ENCODE results near the gene PDZK1.

The PDZK1 gene

DNA sequence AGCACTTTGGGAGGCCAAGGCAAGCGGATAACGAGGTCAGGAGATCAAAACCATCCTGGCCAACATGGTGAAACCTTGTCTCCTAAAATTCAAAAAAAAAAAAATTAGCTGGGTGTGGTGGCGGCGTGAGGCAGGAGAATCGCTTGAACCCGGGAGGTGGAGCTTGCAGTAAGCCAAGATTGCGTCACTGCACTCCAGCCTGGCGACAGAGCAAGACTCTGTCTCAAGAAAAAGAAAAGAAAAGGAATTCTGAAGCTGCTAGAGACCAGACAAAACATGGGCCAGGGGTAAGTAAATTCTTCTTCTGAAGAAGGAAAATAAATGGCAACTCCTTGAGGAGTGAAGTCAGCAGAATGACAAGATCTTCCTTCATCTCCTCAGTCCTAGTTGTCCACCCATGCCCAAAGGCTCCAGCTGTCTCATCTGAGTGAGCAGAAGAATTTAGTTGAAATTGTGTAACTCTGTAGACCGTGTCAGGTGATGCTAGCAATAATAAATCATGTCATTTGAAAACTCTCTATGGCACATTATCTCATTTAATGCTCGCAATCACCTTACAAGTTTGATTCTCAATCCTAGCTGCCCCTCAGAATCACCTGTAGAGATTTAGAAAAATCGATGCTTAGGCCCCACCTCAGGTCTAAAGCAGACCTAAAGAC lies 14.3 kb downstream of the PDZK1 start:
- ATAC-seq = no peak
- TF ChIP-seq ZFP3 (CRISPR knock-in tag; IDR thresholded peaks at IDR 0.05) = no peak
- TF ChIP-seq, protein P1, sequence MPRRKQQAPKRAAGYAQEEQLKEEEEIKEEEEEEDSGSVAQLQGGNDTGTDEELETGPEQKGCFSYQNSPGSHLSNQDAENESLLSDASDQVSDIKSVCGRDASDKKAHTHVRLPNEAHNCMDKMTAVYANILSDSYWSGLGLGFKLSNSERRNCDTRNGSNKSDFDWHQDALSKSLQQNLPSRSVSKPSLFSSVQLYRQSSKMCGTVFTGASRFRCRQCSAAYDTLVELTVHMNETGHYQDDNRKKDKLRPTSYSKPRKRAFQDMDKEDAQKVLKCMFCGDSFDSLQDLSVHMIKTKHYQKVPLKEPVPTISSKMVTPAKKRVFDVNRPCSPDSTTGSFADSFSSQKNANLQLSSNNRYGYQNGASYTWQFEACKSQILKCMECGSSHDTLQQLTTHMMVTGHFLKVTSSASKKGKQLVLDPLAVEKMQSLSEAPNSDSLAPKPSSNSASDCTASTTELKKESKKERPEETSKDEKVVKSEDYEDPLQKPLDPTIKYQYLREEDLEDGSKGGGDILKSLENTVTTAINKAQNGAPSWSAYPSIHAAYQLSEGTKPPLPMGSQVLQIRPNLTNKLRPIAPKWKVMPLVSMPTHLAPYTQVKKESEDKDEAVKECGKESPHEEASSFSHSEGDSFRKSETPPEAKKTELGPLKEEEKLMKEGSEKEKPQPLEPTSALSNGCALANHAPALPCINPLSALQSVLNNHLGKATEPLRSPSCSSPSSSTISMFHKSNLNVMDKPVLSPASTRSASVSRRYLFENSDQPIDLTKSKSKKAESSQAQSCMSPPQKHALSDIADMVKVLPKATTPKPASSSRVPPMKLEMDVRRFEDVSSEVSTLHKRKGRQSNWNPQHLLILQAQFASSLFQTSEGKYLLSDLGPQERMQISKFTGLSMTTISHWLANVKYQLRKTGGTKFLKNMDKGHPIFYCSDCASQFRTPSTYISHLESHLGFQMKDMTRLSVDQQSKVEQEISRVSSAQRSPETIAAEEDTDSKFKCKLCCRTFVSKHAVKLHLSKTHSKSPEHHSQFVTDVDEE (CRISPR knock-in tag; IDR thresholded peaks at IDR 0.05) = no peak
- TF ChIP-seq CSRNP3 (CRISPR knock-in tag; IDR thresholded peaks at IDR 0.05) = no peak
- no peak for TF ChIP-seq ZNF8 (CRISPR knock-in tag; IDR thresholded peaks at IDR 0.05)
- no peak for TF ChIP-seq ISL1 (CRISPR knock-in tag; IDR thresholded peaks at IDR 0.05)
- TF ChIP-seq TCF4 (CRISPR knock-in tag; IDR thresholded peaks at IDR 0.05; ENCODE audit: borderline replicate concordance) = no peak
- TF ChIP-seq TOX (CRISPR knock-in tag; IDR thresholded peaks at IDR 0.05; ENCODE audit: borderline replicate concordance) = no peak
- no peak for TF ChIP-seq BACH2 (CRISPR knock-in tag; IDR thresholded peaks at IDR 0.05; ENCODE audit: borderline replicate concordance)
- TF ChIP-seq, protein P2, sequence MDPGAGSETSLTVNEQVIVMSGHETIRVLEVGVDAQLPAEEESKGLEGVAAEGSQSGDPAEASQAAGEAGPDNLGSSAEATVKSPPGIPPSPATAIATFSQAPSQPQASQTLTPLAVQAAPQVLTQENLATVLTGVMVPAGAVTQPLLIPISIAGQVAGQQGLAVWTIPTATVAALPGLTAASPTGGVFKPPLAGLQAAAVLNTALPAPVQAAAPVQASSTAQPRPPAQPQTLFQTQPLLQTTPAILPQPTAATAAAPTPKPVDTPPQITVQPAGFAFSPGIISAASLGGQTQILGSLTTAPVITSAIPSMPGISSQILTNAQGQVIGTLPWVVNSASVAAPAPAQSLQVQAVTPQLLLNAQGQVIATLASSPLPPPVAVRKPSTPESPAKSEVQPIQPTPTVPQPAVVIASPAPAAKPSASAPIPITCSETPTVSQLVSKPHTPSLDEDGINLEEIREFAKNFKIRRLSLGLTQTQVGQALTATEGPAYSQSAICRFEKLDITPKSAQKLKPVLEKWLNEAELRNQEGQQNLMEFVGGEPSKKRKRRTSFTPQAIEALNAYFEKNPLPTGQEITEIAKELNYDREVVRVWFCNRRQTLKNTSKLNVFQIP (CRISPR knock-in tag; IDR thresholded peaks at IDR 0.05; ENCODE audit: borderline replicate concordance, low read depth) = no peak
- TF ChIP-seq, protein P3, sequence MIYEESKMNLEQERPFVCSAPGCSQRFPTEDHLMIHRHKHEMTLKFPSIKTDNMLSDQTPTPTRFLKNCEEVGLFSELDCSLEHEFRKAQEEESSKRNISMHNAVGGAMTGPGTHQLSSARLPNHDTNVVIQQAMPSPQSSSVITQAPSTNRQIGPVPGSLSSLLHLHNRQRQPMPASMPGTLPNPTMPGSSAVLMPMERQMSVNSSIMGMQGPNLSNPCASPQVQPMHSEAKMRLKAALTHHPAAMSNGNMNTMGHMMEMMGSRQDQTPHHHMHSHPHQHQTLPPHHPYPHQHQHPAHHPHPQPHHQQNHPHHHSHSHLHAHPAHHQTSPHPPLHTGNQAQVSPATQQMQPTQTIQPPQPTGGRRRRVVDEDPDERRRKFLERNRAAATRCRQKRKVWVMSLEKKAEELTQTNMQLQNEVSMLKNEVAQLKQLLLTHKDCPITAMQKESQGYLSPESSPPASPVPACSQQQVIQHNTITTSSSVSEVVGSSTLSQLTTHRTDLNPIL (CRISPR knock-in tag; IDR thresholded peaks at IDR 0.05; ENCODE audit: low read depth) = no peak
- no peak for TF ChIP-seq ZFP30 (CRISPR knock-in tag; IDR thresholded peaks at IDR 0.05)
- no peak for TF ChIP-seq GLIS3 (CRISPR knock-in tag; IDR thresholded peaks at IDR 0.05)
- TF ChIP-seq PPARA (CRISPR knock-in tag; IDR thresholded peaks at IDR 0.05; ENCODE audit: borderline replicate concordance) = no peak
- TF ChIP-seq ARNTL (CRISPR knock-in tag; IDR thresholded peaks at IDR 0.05; ENCODE audit: borderline replicate concordance, low read depth) = no peak
- no peak for TF ChIP-seq OSR1 (CRISPR knock-in tag; IDR thresholded peaks at IDR 0.05)
- no peak for TF ChIP-seq ESRRG (CRISPR knock-in tag; IDR thresholded peaks at IDR 0.05)
- no peak for TF ChIP-seq ZNF70 (CRISPR knock-in tag; IDR thresholded peaks at IDR 0.05)
- no peak for TF ChIP-seq SNAI2 (CRISPR knock-in tag; IDR thresholded peaks at IDR 0.05)
- TF ChIP-seq PATZ1 (CRISPR knock-in tag; IDR thresholded peaks at IDR 0.05; ENCODE audit: borderline replicate concordance) = no peak
- TF ChIP-seq CSDC2 (CRISPR knock-in tag; IDR thresholded peaks at IDR 0.05) = no peak

DNA sequence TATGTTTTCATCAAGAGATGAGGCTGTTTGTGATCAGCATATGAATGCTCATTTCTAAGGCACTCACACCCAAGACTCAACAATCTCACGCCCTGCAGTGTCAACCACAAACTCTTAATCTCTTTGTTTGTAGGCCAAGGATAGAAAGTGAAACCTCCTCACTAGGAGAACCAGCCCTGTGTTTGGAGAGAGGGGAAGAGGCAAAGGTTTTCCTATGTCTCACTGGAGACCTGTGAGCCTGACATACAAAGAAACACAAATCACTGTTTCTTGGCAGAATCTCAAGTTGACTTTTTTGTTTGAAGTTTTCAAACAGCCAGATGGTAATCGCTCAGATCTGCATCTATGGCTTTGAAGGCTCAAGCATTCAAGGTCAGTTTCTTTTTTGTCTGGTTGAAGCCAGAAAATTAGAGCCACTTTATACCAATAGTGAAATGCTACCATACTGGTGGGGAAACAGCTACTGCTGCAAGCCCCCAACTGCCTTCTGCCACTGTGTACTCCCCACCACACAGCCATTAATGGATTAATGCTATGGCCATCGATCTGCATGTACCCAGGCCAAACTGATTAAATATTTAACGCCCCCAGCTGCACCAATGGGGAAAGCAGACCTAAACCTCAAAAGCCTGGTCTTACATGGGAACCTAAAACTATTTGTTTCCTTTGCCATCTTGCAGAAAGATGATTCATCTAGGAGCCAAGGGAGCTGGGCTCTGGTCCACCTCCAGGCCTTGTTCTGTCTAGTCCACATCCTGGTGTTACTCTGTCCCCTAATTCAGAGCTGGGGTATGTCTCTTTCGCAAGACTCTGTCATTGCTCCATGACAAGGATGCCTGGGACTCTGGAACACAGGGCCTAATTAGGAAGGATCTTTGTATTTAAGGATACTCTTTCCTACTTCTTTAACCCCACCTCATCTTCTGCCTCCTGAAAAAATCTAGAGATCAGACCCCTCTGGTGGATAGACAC lies 16.3 kb downstream of the PDZK1 start:
- ATAC-seq = peak; percentile 67
- no peak for TF ChIP-seq SNAI2 (CRISPR knock-in tag; IDR thresholded peaks at IDR 0.05)
- TF ChIP-seq TOX (CRISPR knock-in tag; IDR thresholded peaks at IDR 0.05; ENCODE audit: borderline replicate concordance) = no peak
- no peak for TF ChIP-seq ZFP3 (CRISPR knock-in tag; IDR thresholded peaks at IDR 0.05)
- no peak for TF ChIP-seq RARB (CRISPR knock-in tag; IDR thresholded peaks at IDR 0.05)
- TF ChIP-seq CSDC2 (CRISPR knock-in tag; IDR thresholded peaks at IDR 0.05) = no peak
- no peak for TF ChIP-seq ISL1 (CRISPR knock-in tag; IDR thresholded peaks at IDR 0.05)
- TF ChIP-seq, protein P3 (CRISPR knock-in tag; IDR thresholded peaks at IDR 0.05; ENCODE audit: low read depth) = no peak
